ENCODE measurements around the gene SPATA12. TPM values are rescaled to one million over a fixed set of nuclear protein-coding genes. Genes with fewer than 3 reads are reported as not detected.
A peak's percentile ranks its signal among the peaks of the same experiment; 100 is the strongest.
"Not testable (repeated sequence)": the region's sequence is repeated elsewhere in the genome, so short reads cannot be mapped to it uniquely, and the experiment has no call there.

Gene SPATA12
- total RNA-seq, 1 donor from 2014 or later: not detected

DNA sequence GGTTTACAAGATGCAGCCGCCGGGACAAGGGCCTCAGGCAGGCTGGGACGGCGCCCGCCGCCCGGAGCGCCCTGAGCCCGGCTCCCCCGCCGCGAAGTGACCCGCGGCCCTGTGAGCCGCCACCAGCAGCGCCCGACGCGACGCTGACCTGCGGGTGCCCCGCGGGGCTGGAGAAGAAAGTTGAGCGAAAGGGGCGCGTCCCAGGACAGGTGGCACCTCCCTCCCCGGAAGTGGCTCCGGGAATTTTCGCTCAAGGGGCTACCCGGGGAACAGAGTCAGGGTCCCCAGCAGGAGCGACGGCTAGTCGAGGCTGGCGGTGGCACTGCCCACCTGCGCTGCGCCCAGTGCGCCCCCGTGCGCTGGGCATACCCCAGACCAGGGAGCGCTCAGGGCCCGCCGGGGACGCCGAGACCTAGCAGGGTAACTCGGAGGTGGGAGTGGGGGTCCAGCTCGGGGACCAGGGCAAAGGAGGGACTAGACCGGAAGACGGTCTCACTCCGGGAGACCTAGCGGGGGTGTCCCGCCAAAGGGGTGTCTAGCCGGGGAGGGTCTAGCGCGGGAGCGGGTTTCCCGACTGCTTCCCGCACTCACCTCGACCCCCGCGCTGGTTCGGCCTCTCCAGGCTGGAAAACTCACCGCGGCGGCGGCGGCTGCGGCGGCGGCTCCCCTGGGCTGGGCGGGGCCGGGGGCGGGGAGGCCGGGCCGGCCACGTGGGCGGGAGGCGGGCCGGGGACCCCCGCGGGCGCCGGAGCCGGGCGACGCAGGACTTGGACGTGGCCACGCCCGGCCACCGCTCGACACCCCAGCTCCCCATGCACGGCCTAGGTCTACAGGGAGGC is 18.4 kb downstream of the SPATA12 start:
- peaks cover 8 to 20% (median 14%) of the 10 kb centered on the region in 3 donors for H3K4me1 ChIP-seq (ENCODE audit: control insufficient read depth in 3 of 3, insufficient read depth in 3 of 3, low read length in 3 of 3)
- peaks cover 0 to 31% (median 31%) of the 10 kb centered on the region in 3 donors for H3K27me3 ChIP-seq (ENCODE audit: control insufficient read depth in 3 of 3, insufficient read depth in 3 of 3, low read length in 3 of 3)
- peak overlapping the region; percentile 70 to 79 (median 71) for H3K9ac ChIP-seq (ENCODE audit: low read depth in 1 of 3, low read length in 3 of 3)
- no peaks in the 10 kb centered on the region for H3K36me3 ChIP-seq (ENCODE audit: control insufficient read depth in 3 of 3, insufficient read depth in 3 of 3, low read length in 3 of 3)
- no peak overlapping the region for H3K27ac ChIP-seq (ENCODE audit: low read depth, low read length)
- peak overlapping the region; percentile 79 to 83 (median 81) for H3K4me3 ChIP-seq (ENCODE audit: low read length in 3 of 3)
- no peaks in the 10 kb centered on the region for H3K9me3 ChIP-seq (ENCODE audit: control insufficient read depth in 3 of 3, low read length in 3 of 3)

DNA sequence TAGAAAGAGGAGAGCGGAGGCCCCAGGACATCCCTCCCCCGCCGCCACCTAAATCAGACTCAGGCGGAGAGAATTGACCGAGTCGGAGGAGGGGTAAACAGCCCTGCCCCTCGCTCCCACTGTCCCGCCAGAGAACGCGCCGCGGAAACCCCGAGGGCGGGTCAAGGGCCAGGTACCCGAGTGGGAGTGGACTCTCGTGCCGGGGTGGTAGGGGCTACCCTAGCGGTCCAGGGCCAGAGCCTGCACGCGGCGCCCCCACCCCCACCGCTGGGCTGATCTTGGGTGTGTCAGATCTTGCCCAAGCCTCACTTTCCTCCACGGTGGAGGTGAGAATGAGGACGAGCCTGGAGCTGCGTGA is 19.0 kb downstream of the SPATA12 start:
- peaks cover 0 to 31% (median 31%) of the 10 kb centered on the region in 3 donors for H3K27me3 ChIP-seq (ENCODE audit: control insufficient read depth in 3 of 3, insufficient read depth in 3 of 3, low read length in 3 of 3)

DNA sequence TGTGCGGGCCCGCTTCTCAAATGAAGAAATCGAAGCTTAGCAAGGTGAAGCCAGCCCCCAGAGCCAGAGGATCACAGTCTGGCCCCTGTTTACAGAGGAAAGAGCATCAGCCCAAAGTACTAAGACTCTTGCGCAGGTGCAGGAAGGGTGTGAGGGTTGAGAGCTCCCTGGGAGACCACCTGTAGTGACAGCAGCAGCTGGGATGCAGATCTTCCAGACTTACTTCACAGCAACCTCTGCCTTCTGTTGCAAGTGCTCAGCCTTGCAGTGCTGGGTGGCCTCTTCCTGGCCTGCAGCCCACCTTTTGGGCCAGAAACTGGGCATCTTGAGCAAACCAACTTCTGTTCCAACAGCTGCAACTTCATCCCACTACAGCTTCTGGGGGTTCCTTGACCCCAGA is 19.7 kb downstream of the SPATA12 start:
- Histone ChIP-seq H3K27ac (ENCODE audit: low read depth, low read length) (no peak overlapping the region), H3K9ac (ENCODE audit: low read depth in 1 of 3, low read length in 3 of 3) (no peak overlapping the region), H3K27me3 (ENCODE audit: control insufficient read depth in 3 of 3, insufficient read depth in 3 of 3, low read length in 3 of 3) (peaks cover 0 to 26% (median 24%) of the 10 kb centered on the region in 3 donors), H3K4me3 (ENCODE audit: low read length in 3 of 3) (no peak overlapping the region), H3K9me3 (ENCODE audit: control insufficient read depth in 3 of 3, low read length in 3 of 3) (no peaks in the 10 kb centered on the region), H3K4me1 (ENCODE audit: control insufficient read depth in 3 of 3, insufficient read depth in 3 of 3, low read length in 3 of 3) (peaks cover 8 to 20% (median 14%) of the 10 kb centered on the region in 3 donors), H3K36me3 (ENCODE audit: control insufficient read depth in 3 of 3, insufficient read depth in 3 of 3, low read length in 3 of 3) (no peaks in the 10 kb centered on the region)

More for the DNA sequence above, 19.0 kb downstream of the SPATA12 start:
- Histone ChIP-seq H3K9me3 (ENCODE audit: control insufficient read depth in 3 of 3, low read length in 3 of 3) (no peaks in the 10 kb centered on the region), H3K4me3 (ENCODE audit: low read length in 3 of 3) (peak overlapping the region; percentile 54 to 79 (median 56)), H3K27ac (ENCODE audit: low read depth, low read length) (no peak overlapping the region), H3K36me3 (ENCODE audit: control insufficient read depth in 3 of 3, insufficient read depth in 3 of 3, low read length in 3 of 3) (no peaks in the 10 kb centered on the region), H3K4me1 (ENCODE audit: control insufficient read depth in 3 of 3, insufficient read depth in 3 of 3, low read length in 3 of 3) (peaks cover 8 to 20% (median 14%) of the 10 kb centered on the region in 3 donors), H3K9ac (ENCODE audit: low read depth in 1 of 3, low read length in 3 of 3) (peak overlapping the region in 1 of 3 donors; percentile 62)

DNA sequence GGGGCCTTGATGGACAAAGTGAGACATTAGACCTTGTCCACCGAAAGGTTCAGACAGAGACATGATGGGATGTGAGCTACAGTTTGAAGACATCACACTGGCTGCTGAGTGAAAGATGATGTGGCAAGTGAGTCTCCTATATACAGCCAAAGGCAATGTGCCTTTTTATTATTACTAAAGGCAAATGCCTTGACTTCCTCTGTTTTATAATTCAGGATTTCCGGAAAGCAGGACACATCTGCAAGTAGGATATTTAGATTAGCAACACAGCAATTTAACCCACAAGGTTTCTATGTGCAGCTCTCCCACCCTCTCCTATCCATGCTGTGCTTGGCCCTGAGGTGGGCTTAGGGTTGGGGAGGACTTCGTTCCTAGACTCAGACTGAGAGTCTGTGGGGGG is 20.7 kb downstream of the SPATA12 start:
- peaks cover 0 to 23% (median 22%) of the 10 kb centered on the region in 3 donors for H3K27me3 ChIP-seq (ENCODE audit: control insufficient read depth in 3 of 3, insufficient read depth in 3 of 3, low read length in 3 of 3)
- no peak overlapping the region for H3K4me3 ChIP-seq (ENCODE audit: low read length in 3 of 3)
- no peaks in the 10 kb centered on the region for H3K9me3 ChIP-seq (ENCODE audit: control insufficient read depth in 3 of 3, low read length in 3 of 3)
- H3K36me3 ChIP-seq (ENCODE audit: control insufficient read depth in 3 of 3, insufficient read depth in 3 of 3, low read length in 3 of 3): no peaks in the 10 kb centered on the region
- no peak overlapping the region for H3K27ac ChIP-seq (ENCODE audit: low read depth, low read length)
- no peak overlapping the region for H3K9ac ChIP-seq (ENCODE audit: low read depth in 1 of 3, low read length in 3 of 3)
- H3K4me1 ChIP-seq (ENCODE audit: control insufficient read depth in 3 of 3, insufficient read depth in 3 of 3, low read length in 3 of 3): peaks cover 8 to 20% (median 14%) of the 10 kb centered on the region in 3 donors

DNA sequence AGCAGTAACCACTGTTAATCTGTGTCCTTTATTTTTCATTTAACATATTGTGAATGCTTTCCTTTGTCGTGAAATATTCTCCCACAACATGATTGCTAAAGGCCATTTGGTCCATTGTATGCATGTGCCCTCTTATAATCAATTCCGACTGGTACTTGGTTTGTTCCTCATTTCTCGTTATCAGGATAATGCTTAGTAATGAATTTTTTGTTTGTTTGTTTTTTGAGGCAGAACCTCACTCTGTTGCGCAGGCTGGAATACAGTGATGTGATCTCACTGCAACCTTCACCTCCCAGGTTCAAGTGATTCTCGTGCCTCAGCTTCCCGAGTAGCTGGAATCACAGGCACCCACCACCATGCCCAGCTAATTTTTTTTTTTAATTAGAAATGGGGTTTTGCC is 22.0 kb downstream of the SPATA12 start:
- Histone ChIP-seq H3K9ac (ENCODE audit: low read depth in 1 of 3, low read length in 3 of 3) (no peak overlapping the region), H3K36me3 (ENCODE audit: control insufficient read depth in 3 of 3, insufficient read depth in 3 of 3, low read length in 3 of 3) (no peaks in the 10 kb centered on the region), H3K4me1 (ENCODE audit: control insufficient read depth in 3 of 3, insufficient read depth in 3 of 3, low read length in 3 of 3) (peaks cover 8 to 20% (median 14%) of the 10 kb centered on the region in 3 donors), H3K9me3 (ENCODE audit: control insufficient read depth in 3 of 3, low read length in 3 of 3) (no peaks in the 10 kb centered on the region), H3K27me3 (ENCODE audit: control insufficient read depth in 3 of 3, insufficient read depth in 3 of 3, low read length in 3 of 3) (peaks cover 0 to 14% (median 13%) of the 10 kb centered on the region in 3 donors), H3K27ac (ENCODE audit: low read depth, low read length) (no peak overlapping the region), H3K4me3 (ENCODE audit: low read length in 3 of 3) (no peak overlapping the region)

DNA sequence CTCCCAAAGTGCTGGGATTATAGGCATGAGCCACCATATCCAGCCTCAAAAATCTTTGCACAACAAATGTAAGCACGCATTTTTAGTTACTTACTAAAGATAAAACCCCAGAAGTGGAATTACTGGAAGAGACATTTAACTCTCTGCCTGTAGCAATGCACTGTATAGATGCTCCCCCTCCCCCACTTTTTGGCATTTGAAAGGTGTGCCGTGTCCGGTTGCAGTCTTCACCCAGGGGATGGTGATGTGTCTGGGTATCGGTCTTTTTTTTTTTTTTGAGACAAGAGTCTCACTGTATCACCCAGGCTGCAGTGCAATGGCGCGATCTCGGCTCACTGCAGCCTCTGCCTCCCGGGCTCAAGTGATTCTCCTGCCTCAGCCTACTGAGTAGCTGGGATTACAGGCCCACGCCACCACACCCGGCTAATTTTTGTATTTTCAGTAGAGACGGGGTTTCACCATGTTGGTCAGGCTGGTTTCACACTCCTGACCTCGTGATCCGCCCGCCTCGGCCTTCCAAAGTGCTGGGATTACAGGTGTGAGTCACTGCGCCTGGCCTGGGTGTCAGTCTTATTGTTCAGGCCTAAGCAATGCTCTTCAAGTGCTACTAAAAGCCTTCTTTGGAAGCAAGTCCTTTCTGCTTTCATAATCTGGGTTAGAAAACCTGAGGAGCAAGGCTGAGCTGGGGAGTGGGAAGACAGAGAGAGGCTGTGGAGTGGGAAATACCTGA is 23.0 kb downstream of the SPATA12 start:
- peaks cover under 1 to 11% (median 10%) of the 10 kb centered on the region in 3 donors for H3K4me1 ChIP-seq (ENCODE audit: control insufficient read depth in 3 of 3, insufficient read depth in 3 of 3, low read length in 3 of 3)
- H3K4me3 ChIP-seq (ENCODE audit: low read length in 3 of 3); H3K9ac ChIP-seq (ENCODE audit: low read depth in 1 of 3, low read length in 3 of 3); H3K9me3 ChIP-seq (ENCODE audit: control insufficient read depth in 3 of 3, low read length in 3 of 3); H3K27me3 ChIP-seq (ENCODE audit: control insufficient read depth in 3 of 3, insufficient read depth in 3 of 3, low read length in 3 of 3); H3K36me3 ChIP-seq (ENCODE audit: control insufficient read depth in 3 of 3, insufficient read depth in 3 of 3, low read length in 3 of 3); H3K27ac ChIP-seq (ENCODE audit: low read depth, low read length): not testable (repeated sequence)

DNA sequence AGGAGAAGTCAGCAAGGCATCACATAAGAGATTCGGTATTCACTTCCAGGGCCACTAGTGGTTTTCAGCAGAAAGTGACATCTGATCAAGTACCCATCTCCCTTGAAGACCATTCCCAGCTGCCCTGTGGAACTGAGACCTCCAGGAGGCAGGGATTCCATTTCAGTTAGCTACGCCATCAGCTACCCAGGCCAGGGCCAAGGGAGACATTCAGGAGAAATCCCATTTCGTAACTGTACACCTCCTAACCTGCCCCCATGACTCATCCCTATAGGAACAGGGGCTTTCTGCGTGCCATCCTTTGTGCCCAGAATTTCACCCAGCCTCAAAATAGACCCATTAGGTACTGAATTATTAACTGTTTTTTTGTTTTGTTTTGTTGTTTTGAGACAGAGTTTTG is 24.7 kb downstream of the SPATA12 start:
- Histone ChIP-seq H3K27me3 (ENCODE audit: control insufficient read depth in 3 of 3, insufficient read depth in 3 of 3, low read length in 3 of 3) (peaks cover 0 to 2% (median 0%) of the 10 kb centered on the region in 3 donors), H3K4me3 (ENCODE audit: low read length in 3 of 3) (no peak overlapping the region), H3K36me3 (ENCODE audit: control insufficient read depth in 3 of 3, insufficient read depth in 3 of 3, low read length in 3 of 3) (no peaks in the 10 kb centered on the region), H3K9me3 (ENCODE audit: control insufficient read depth in 3 of 3, low read length in 3 of 3) (no peaks in the 10 kb centered on the region), H3K4me1 (ENCODE audit: control insufficient read depth in 3 of 3, insufficient read depth in 3 of 3, low read length in 3 of 3) (no peaks in the 10 kb centered on the region), H3K27ac (ENCODE audit: low read depth, low read length) (no peak overlapping the region), H3K9ac (ENCODE audit: low read depth in 1 of 3, low read length in 3 of 3) (no peak overlapping the region)

DNA sequence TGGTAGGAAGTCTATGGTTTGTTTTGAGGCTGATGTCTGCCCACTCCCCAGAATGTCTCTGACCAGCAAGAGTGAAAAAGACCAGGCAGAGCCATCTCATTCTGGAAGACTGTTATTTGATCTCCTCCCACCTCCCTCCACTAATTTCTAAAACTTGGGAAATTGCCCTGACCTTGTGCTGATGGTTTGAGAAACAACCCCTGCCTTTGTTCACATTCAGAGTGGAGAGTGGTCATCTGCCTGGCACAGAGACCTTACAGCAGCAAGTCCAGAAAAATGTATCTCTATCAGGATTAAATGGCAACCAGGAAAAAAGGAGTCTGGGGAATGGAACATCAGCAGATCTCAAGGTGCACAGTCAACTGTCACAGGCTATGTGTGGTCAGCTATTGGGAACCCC is 25.7 kb downstream of the SPATA12 start:
- Histone ChIP-seq H3K27ac (ENCODE audit: low read depth, low read length) (no peak overlapping the region), H3K9me3 (ENCODE audit: control insufficient read depth in 3 of 3, low read length in 3 of 3) (no peaks in the 10 kb centered on the region), H3K4me3 (ENCODE audit: low read length in 3 of 3) (no peak overlapping the region), H3K27me3 (ENCODE audit: control insufficient read depth in 3 of 3, insufficient read depth in 3 of 3, low read length in 3 of 3) (no peaks in the 10 kb centered on the region), H3K4me1 (ENCODE audit: control insufficient read depth in 3 of 3, insufficient read depth in 3 of 3, low read length in 3 of 3) (no peaks in the 10 kb centered on the region), H3K9ac (ENCODE audit: low read depth in 1 of 3, low read length in 3 of 3) (no peak overlapping the region), H3K36me3 (ENCODE audit: control insufficient read depth in 3 of 3, insufficient read depth in 3 of 3, low read length in 3 of 3) (no peaks in the 10 kb centered on the region)

DNA sequence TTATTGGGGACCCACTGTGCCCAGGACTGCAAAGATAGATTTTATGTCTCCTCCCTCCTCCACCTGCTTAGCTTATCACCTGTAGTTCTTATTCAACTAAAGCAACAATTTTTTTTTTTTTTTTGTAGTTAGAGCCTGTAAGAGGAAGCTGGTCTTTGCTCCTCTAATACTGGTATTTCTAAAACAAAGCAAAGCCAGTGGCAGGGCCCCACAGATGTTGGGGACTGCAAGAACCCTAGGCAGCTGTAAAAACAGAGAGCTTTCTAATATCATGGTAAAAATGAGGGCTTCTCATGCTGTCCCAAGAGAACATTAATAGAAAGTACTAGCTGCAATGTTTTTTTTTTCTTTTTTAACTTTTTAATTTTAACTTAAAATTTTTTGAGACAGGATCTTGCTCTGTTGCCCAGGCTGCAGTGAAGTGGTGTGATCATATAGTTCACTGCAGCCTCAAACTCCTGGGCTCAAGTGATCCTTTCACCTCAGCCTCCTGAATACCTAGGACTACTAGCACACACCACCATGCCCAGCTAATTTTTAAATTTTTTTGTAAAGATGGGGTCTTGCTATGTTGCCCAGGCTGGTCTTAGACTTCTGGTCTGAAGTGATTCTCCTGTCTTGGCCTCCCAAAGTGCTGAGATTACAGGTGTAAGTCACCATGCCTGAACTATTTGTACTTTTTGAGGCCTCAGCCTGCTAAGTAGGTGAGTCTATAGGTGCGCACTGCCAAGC is 27.1 kb downstream of the SPATA12 start:
- H3K4me1 ChIP-seq (ENCODE audit: control insufficient read depth in 3 of 3, insufficient read depth in 3 of 3, low read length in 3 of 3): no peaks in the 10 kb centered on the region
- no peaks in the 10 kb centered on the region for H3K36me3 ChIP-seq (ENCODE audit: control insufficient read depth in 3 of 3, insufficient read depth in 3 of 3, low read length in 3 of 3)
- no peaks in the 10 kb centered on the region for H3K27me3 ChIP-seq (ENCODE audit: control insufficient read depth in 3 of 3, insufficient read depth in 3 of 3, low read length in 3 of 3)
- no peak overlapping the region for H3K9ac ChIP-seq (ENCODE audit: low read depth in 1 of 3, low read length in 3 of 3)
- no peak overlapping the region for H3K4me3 ChIP-seq (ENCODE audit: low read length in 3 of 3)
- no peak overlapping the region for H3K27ac ChIP-seq (ENCODE audit: low read depth, low read length)
- no peaks in the 10 kb centered on the region for H3K9me3 ChIP-seq (ENCODE audit: control insufficient read depth in 3 of 3, low read length in 3 of 3)

Data from skeletal muscle tissue (tissue), 4 donors.